ENCODE measurements around the gene PLA2G2F. TPM values are rescaled to one million over a fixed set of nuclear protein-coding genes. Genes with fewer than 3 reads are reported as not detected.

The PLA2G2F gene
- total and polyA plus RNA-seq, 2 of the 8 experiments (the other 6 are each of a cell fraction or from before 2014, with no cell fraction given) = not detected

DNA sequence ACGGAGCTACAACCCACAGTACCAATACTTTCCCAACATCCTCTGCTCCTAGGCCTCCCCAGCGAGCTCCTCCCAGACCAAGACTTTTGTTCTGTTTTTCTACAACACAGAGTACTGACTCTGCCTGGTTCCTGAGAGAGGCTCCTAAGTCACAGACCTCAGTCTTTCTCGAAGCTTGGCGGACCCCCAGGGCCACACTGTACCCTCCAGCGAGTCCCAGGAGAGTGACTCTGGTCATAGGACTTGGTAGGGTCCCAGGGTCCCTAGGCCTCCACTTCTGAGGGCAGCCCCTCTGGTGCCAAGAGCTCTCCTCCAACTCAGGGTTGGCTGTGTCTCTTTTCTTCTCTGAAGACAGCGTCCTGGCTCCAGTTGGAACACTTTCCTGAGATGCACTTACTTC is 48.5 kb upstream of the PLA2G2F start (continued):
- TF ChIP-seq CHD7 (IDR thresholded peaks at IDR 0.05; ENCODE audit: insufficient replicate concordance, low read length) (no peak), CTCF (IDR thresholded peaks at IDR 0.05; ENCODE audit: control extremely low read depth in 1 of 3, insufficient read depth in 1 of 3, low read depth in 1 of 3, low read length in 3 of 3) (no peak), HDAC6 (IDR thresholded peaks at IDR 0.05; ENCODE audit: low read depth, low read length) (no peak), POLR2A (IDR thresholded peaks at IDR 0.05; ENCODE audit: control extremely low read depth in 1 of 2, low read depth in 2 of 2, low read length in 2 of 2) (no peak), RBBP5 (IDR thresholded peaks at IDR 0.05; ENCODE audit: borderline replicate concordance, low read depth, low read length) (no peak), MAX (IDR thresholded peaks at IDR 0.05) (no peak), SUZ12 (IDR thresholded peaks at IDR 0.05; ENCODE audit: low read length) (no peak), JUND (IDR thresholded peaks at IDR 0.05; ENCODE audit: low read length) (no peak), GABPA (IDR thresholded peaks at IDR 0.05; ENCODE audit: borderline replicate concordance, insufficient read depth, low read length) (no peak), CHD2 (IDR thresholded peaks at IDR 0.05; ENCODE audit: low read length) (no peak)
